Common myeloid progenitor, CD34-positive (primary cell): ENCODE data around the gene AMPD2.

Source experiments
- CTCF ChIA-PET: fragments of 350-600 bp; sonication (Branson Sonifier 250); formaldehyde crosslinking; loops from one replicate; lab custom pipeline; 2021; ENCODE audit warnings: antibody characterized with exemption; lab: Charles Lee
- POLR2A ChIA-PET: fragments of 350-600 bp; sonication (Branson Sonifier 250); formaldehyde crosslinking; loops from one replicate; lab custom pipeline; 2021; ENCODE audit warnings: antibody characterized with exemption; lab: Charles Lee
- DNase-seq, 3 donors: peaks; one replicate each; pipeline versions ENCODE4 v3.0.0 to v3.0.0-alpha.2; 2013
- H3K27ac ChIP-seq, 2 experiments: 1 replicate in 1 of 2; 2 replicates in 1 of 2; pipeline ENCODE4 v1.7.0; 2013; ENCODE audit warnings: inconsistent platforms in 2 of 2, low read length in 2 of 2, mild to moderate bottlenecking in 2 of 2, low read depth in 1 of 2, moderate library complexity in 1 of 2; ENCODE audit not compliant: severe bottlenecking in 2 of 2, insufficient read depth in 1 of 2, poor library complexity in 1 of 2
- H3K27me3 ChIP-seq, 5 experiments: replicated peaks in 2 of 5; 1 replicate in 3 of 5; 2 replicates in 2 of 5; pipeline versions ENCODE4 v1.6.1 to v1.7.0; 2013; ENCODE audit warnings: low read length in 4 of 5, mild to moderate bottlenecking in 2 of 5, moderate library complexity in 2 of 5, inconsistent platforms in 1 of 5; ENCODE audit not compliant: insufficient read depth in 5 of 5, control insufficient read depth in 4 of 5
- H3K36me3 ChIP-seq, 4 experiments: 1 replicate in 2 of 4; 2 replicates in 2 of 4; pipeline versions ENCODE4 v1.6.1 to v1.7.0; 2013; ENCODE audit warnings: low read length in 3 of 4, control low read depth in 1 of 4, mild to moderate bottlenecking in 1 of 4; ENCODE audit not compliant: control insufficient read depth in 4 of 4, insufficient read depth in 4 of 4
- H3K4me1 ChIP-seq, 4 experiments: 1 replicate in 3 of 4; 2 replicates in 1 of 4; pipeline versions ENCODE4 v1.6.1 to v1.7.1; 2013; ENCODE audit warnings: low read length in 3 of 4, mild to moderate bottlenecking in 3 of 4, control low read depth in 1 of 4, inconsistent platforms in 1 of 4, moderate library complexity in 1 of 4; ENCODE audit not compliant: control insufficient read depth in 4 of 4, insufficient read depth in 4 of 4; ENCODE audit errors: control extremely low read depth in 1 of 4
- H3K4me3 ChIP-seq, 7 experiments: 1 replicate in 4 of 7; 2 replicates in 3 of 7; pipeline versions ENCODE4 v1.5.1 to v1.7.0; 2013; ENCODE audit warnings: mild to moderate bottlenecking in 7 of 7, low read length in 6 of 7, moderate library complexity in 6 of 7, inconsistent platforms in 2 of 7, low read depth in 2 of 7, control low read depth in 1 of 7; ENCODE audit not compliant: insufficient read depth in 4 of 7, control insufficient read depth in 1 of 7; ENCODE audit errors: extremely low read depth in 1 of 7
- H3K9me3 ChIP-seq, 5 experiments: 1 replicate in 4 of 5; 2 replicates in 1 of 5; pipeline versions ENCODE4 v1.6.1 to v1.7.1; 2013; ENCODE audit warnings: low read length in 4 of 5, mild to moderate bottlenecking in 2 of 5, inconsistent platforms in 1 of 5, low read depth in 1 of 5, moderate library complexity in 1 of 5; ENCODE audit not compliant: control insufficient read depth in 4 of 5, insufficient read depth in 2 of 5; ENCODE audit errors: control extremely low read depth in 1 of 5
- whole genome bisulfite sequencing: methylation state at CpG from one replicate; pipeline ENCODE4 v1.1.5; 2013; ENCODE audit not compliant: insufficient coverage; 5-methylcytosine and 5-hydroxymethylcytosine counted together

Gene AMPD2

GRCh38 chr1:109643385-109644230 lies 24.0 kb downstream of the AMPD2 start:
- Histone ChIP-seq H3K4me3 (peak overlapping the region in 2 of 7 experiments; percentile 26 to 43), H3K9me3 (peaks cover 0 to 3% (median 0%) of the 10 kb centered on the region in 5 experiments), H3K36me3 (no peaks in the 10 kb centered on the region), H3K27ac (no peak overlapping the region), H3K27me3 (no peaks in the 10 kb centered on the region), H3K4me1 (peaks cover 0 to 43% (median 16%) of the 10 kb centered on the region in 4 experiments)
- ChIA-PET CTCF (interaction anchor here (0.6 to 25.8 kb wide), 14 partner anchors 11 to 368 kb away, joined by 3 to 430 read pairs (median 4); partner anchors contain the start of genes GNAI3, GPR61, GSTM1 and GSTM4), POLR2A (no interaction called here)
- WGBS: 31% methylated on average over 28 of the region's 32 CpGs
- peak; percentile 81 to 88 (median 87) for DNase-seq

GRCh38 chr1:109644670-109645069 lies 25.0 kb downstream of the AMPD2 start:
- POLR2A ChIA-PET: no interaction called here
- Histone ChIP-seq H3K9me3 (peaks cover 0 to 3% (median 0%) of the 10 kb centered on the region in 5 experiments), H3K27ac (no peak overlapping the region), H3K36me3 (no peaks in the 10 kb centered on the region), H3K27me3 (no peaks in the 10 kb centered on the region), H3K4me1 (peaks cover 0 to 38% (median 14%) of the 10 kb centered on the region in 4 experiments), H3K4me3 (no peak overlapping the region)
- WGBS: 30% methylated on average over 2 of the region's 10 CpGs
- CTCF ChIA-PET: interaction anchor here (1.4 to 25.8 kb wide), 4 partner anchors 11 to 133 kb away, joined by 3 to 430 read pairs (median 276); partner anchors contain the start of genes GNAI3, GPR61 and GSTM4
- no peak for DNase-seq

GRCh38 chr1:109649491-109649914 lies 29.9 kb downstream of the AMPD2 start:
- 50% methylated on average over 1 of the region's 4 CpGs for WGBS
- no peaks in the 10 kb centered on the region for H3K36me3 ChIP-seq
- peak; percentile 48 to 80 (median 70) for DNase-seq
- peaks cover 0 to 2% (median 0%) of the 10 kb centered on the region in 5 experiments for H3K27me3 ChIP-seq
- peaks cover 0 to 3% (median 0%) of the 10 kb centered on the region in 5 experiments for H3K9me3 ChIP-seq
- peak overlapping the region in 3 of 7 experiments; percentile 34 to 68 (median 38) for H3K4me3 ChIP-seq
- peaks cover 0 to 6% (median 0%) of the 10 kb centered on the region in 4 experiments for H3K4me1 ChIP-seq
- ChIA-PET CTCF (interaction anchor here (0.7 to 15.1 kb wide), 19 partner anchors 11 to 380 kb away, joined by 3 to 233 read pairs (median 6); partner anchors contain the start of genes AHCYL1, GSTM1 and GSTM2), POLR2A (no interaction called here)
- H3K27ac ChIP-seq: no peak overlapping the region

GRCh38 chr1:109650609-109651008 lies 31.0 kb downstream of the AMPD2 start:
- H3K4me3 ChIP-seq: no peak overlapping the region
- peaks cover 0 to 2% (median 0%) of the 10 kb centered on the region in 5 experiments for H3K27me3 ChIP-seq
- H3K36me3 ChIP-seq: no peaks in the 10 kb centered on the region
- peaks cover 0 to 11% (median 6%) of the 10 kb centered on the region in 4 experiments for H3K4me1 ChIP-seq
- 100% methylated on average over 1 of the region's 3 CpGs for WGBS
- CTCF ChIA-PET: interaction anchor here (0.7 to 15.1 kb wide), 22 partner anchors 10 to 1006 kb away, joined by 3 to 233 read pairs (median 5); partner anchors contain the start of genes AHCYL1, GSTM1 and GSTM2
- POLR2A ChIA-PET: no interaction called here
- H3K9me3 ChIP-seq: peaks cover 0 to 3% (median 0%) of the 10 kb centered on the region in 5 experiments
- no peak for DNase-seq
- H3K27ac ChIP-seq: no peak overlapping the region

- 88% methylated on average over 1 of the region's 2 CpGs for WGBS
- no peak overlapping the region for H3K4me3 ChIP-seq
- POLR2A ChIA-PET: no interaction called here
- H3K27me3 ChIP-seq: peaks cover 0 to 2% (median 0%) of the 10 kb centered on the region in 5 experiments
- H3K36me3 ChIP-seq: no peaks in the 10 kb centered on the region
- H3K9me3 ChIP-seq: no peaks in the 10 kb centered on the region
- no peak for DNase-seq
- H3K4me1 ChIP-seq: peaks cover 0 to 23% (median 15%) of the 10 kb centered on the region in 4 experiments
- CTCF ChIA-PET: interaction anchor here (1.1 to 15.1 kb wide), 8 partner anchors 14 to 332 kb away, joined by 3 to 233 read pairs (median 10); partner anchors contain the start of gene AHCYL1
- no peak overlapping the region for H3K27ac ChIP-seq
These were observed 32.8 kb downstream of the AMPD2 start for GRCh38 chr1:109652402-109652801.

- no peaks in the 10 kb centered on the region for H3K9me3 ChIP-seq
- H3K27me3 ChIP-seq: peaks cover 0 to 2% (median 0%) of the 10 kb centered on the region in 5 experiments
- H3K36me3 ChIP-seq: peaks cover 0 to 5% (median 0%) of the 10 kb centered on the region in 4 experiments
- ChIA-PET CTCF (interaction anchor here (1.1 to 15.1 kb wide), 5 partner anchors 15 to 122 kb away, joined by 3 to 233 read pairs (median 19); no protein-coding TSS in a partner anchor), POLR2A (no interaction called here)
- H3K27ac ChIP-seq: no peak overlapping the region
- no peak overlapping the region for H3K4me3 ChIP-seq
- 94% methylated on average over 2 of the region's 2 CpGs for WGBS
- peaks cover 0 to 27% (median 20%) of the 10 kb centered on the region in 4 experiments for H3K4me1 ChIP-seq
- DNase-seq: no peak
These were observed 33.7 kb downstream of the AMPD2 start for GRCh38 chr1:109653306-109653705.
